ENCODE results near the gene B9D2. TPM values are rescaled to one million over a fixed set of nuclear protein-coding genes. Genes with fewer than 3 reads are reported as not detected.
A peak's percentile ranks its signal among the peaks of the same experiment; 100 is the strongest.

Gene B9D2
- total RNA-seq, 1 donor from 2014 or later = 4.6 TPM

GRCh38 chr19:41323430-41324125 lies 40.4 kb downstream of the B9D2 start:
- no peak for TF ChIP-seq CTCF (IDR thresholded peaks at IDR 0.05)

GRCh38 chr19:41323023-41323422 lies 40.9 kb downstream of the B9D2 start:
- peak overlapping the region; percentile 100 for H3K27ac Mint-ChIP-seq (ENCODE audit: unreplicated experiment)
- no peak for TF ChIP-seq CTCF (IDR thresholded peaks at IDR 0.05)
- no peaks in the 10 kb centered on the region for H3K27me3 Mint-ChIP-seq (ENCODE audit: unreplicated experiment)
- H3K4me3 Mint-ChIP-seq (ENCODE audit: unreplicated experiment) = peak overlapping the region; percentile 66
- peaks cover 12% of the 10 kb centered on the region for H3K36me3 Mint-ChIP-seq (ENCODE audit: unreplicated experiment)
- H3K9me3 Mint-ChIP-seq (ENCODE audit: unreplicated experiment) = no peaks in the 10 kb centered on the region
- peaks cover 76% of the 10 kb centered on the region for H3K4me1 Mint-ChIP-seq (ENCODE audit: unreplicated experiment)
- DNase-seq (ENCODE audit: extremely low spot score, unreplicated experiment) = no peak

More at GRCh38 chr19:41323430-41324125, 40.4 kb downstream of the B9D2 start:
- Mint-ChIP-seq H3K9me3 (ENCODE audit: unreplicated experiment) (no peaks in the 10 kb centered on the region), H3K4me1 (ENCODE audit: unreplicated experiment) (peaks cover 82% of the 10 kb centered on the region), H3K4me3 (ENCODE audit: unreplicated experiment) (peak overlapping the region; percentile 66), H3K27me3 (ENCODE audit: unreplicated experiment) (no peaks in the 10 kb centered on the region), H3K36me3 (ENCODE audit: unreplicated experiment) (peaks cover 8% of the 10 kb centered on the region), H3K27ac (ENCODE audit: unreplicated experiment) (peak overlapping the region; percentile 100)
- peak; percentile 98 for DNase-seq (ENCODE audit: extremely low spot score, unreplicated experiment)

- H3K27me3 Mint-ChIP-seq (ENCODE audit: unreplicated experiment) = no peaks in the 10 kb centered on the region
- peak overlapping the region; percentile 100 for H3K27ac Mint-ChIP-seq (ENCODE audit: unreplicated experiment)
- no peaks in the 10 kb centered on the region for H3K9me3 Mint-ChIP-seq (ENCODE audit: unreplicated experiment)
- peak overlapping the region; percentile 66 for H3K4me3 Mint-ChIP-seq (ENCODE audit: unreplicated experiment)
- H3K36me3 Mint-ChIP-seq (ENCODE audit: unreplicated experiment) = peaks cover 18% of the 10 kb centered on the region
- no peak for TF ChIP-seq CTCF (IDR thresholded peaks at IDR 0.05)
- no peak for DNase-seq (ENCODE audit: extremely low spot score, unreplicated experiment)
- H3K4me1 Mint-ChIP-seq (ENCODE audit: unreplicated experiment) = peaks cover 72% of the 10 kb centered on the region
Measured at GRCh38 chr19:41322451-41322850, 41.5 kb downstream of the B9D2 start.

GRCh38 chr19:41321600-41322270 lies 42.2 kb downstream of the B9D2 start:
- Mint-ChIP-seq H3K27ac (ENCODE audit: unreplicated experiment) (peak overlapping the region; percentile 100), H3K9me3 (ENCODE audit: unreplicated experiment) (no peaks in the 10 kb centered on the region), H3K36me3 (ENCODE audit: unreplicated experiment) (peaks cover 25% of the 10 kb centered on the region), H3K4me1 (ENCODE audit: unreplicated experiment) (peaks cover 67% of the 10 kb centered on the region), H3K27me3 (ENCODE audit: unreplicated experiment) (no peaks in the 10 kb centered on the region), H3K4me3 (ENCODE audit: unreplicated experiment) (no peak overlapping the region)
- peak; percentile 78 for TF ChIP-seq CTCF (IDR thresholded peaks at IDR 0.05)
- peak; percentile 90 for DNase-seq (ENCODE audit: extremely low spot score, unreplicated experiment)

- TF ChIP-seq CTCF (IDR thresholded peaks at IDR 0.05) = no peak
- Mint-ChIP-seq H3K4me3 (ENCODE audit: unreplicated experiment) (no peak overlapping the region), H3K9me3 (ENCODE audit: unreplicated experiment) (no peaks in the 10 kb centered on the region), H3K27ac (ENCODE audit: unreplicated experiment) (peak overlapping the region; percentile 100), H3K4me1 (ENCODE audit: unreplicated experiment) (peaks cover 61% of the 10 kb centered on the region), H3K36me3 (ENCODE audit: unreplicated experiment) (peaks cover 30% of the 10 kb centered on the region), H3K27me3 (ENCODE audit: unreplicated experiment) (no peaks in the 10 kb centered on the region)
- no peak for DNase-seq (ENCODE audit: extremely low spot score, unreplicated experiment)
Measured at GRCh38 chr19:41321204-41321599, 42.7 kb downstream of the B9D2 start.

Data from osteocyte (in vitro differentiated cells).